Body of pancreas (tissue), 4 donors: ENCODE data around the gene ADAMTS2.

Experiments used
- CTCF ChIP-seq, 7 experiments: fragments of 450-650 bp in 4 of 7; fragments of 200-600 bp in 3 of 7; sonication (generic) in 3 of 7; IDR thresholded peaks; one replicate each; pipeline ENCODE4 v1.5.1; 2016 to 2019; ENCODE audit warnings: antibody characterized with exemption in 7 of 7
- POLR2A ChIP-seq, 3 donors: fragments of 450-650 bp; IDR thresholded peaks; one replicate each; pipeline ENCODE4 v1.6.1; 2016; ENCODE audit warnings: antibody characterized with exemption in 3 of 3, mild to moderate bottlenecking in 2 of 3

- TF ChIP-seq CTCF (IDR thresholded peaks at IDR 0.05) (no peak), POLR2A (IDR thresholded peaks at IDR 0.05) (no peak)
Measured at GRCh38 chr5:179382486-179382885, 37.2 kb upstream of the ADAMTS2 start.
